22Rv1 (cell line): ENCODE data around the gene ATP8A1.
"Not testable (repeated sequence)": the region's sequence is repeated elsewhere in the genome, so short reads cannot be mapped to it uniquely, and the experiment has no call there.

Experiments
- H3K27ac ChIP-seq: fragments of 450-650 bp; 2 replicates; pipeline ENCODE4 v1.5.1; 2017
- ZFX ChIP-seq: fragments of 450-650 bp; IDR thresholded peaks from 2 replicates; pipeline ENCODE4 v1.6.1; 2017; ENCODE audit warnings: antibody characterized with exemption, borderline replicate concordance
- TF ChIP-seq, protein P1 (sequence below): fragments of 450-650 bp; IDR thresholded peaks from 2 replicates; pipeline ENCODE4 v1.5.1; 2017; ENCODE audit warnings: mild to moderate bottlenecking

ATP8A1 gene

DNA sequence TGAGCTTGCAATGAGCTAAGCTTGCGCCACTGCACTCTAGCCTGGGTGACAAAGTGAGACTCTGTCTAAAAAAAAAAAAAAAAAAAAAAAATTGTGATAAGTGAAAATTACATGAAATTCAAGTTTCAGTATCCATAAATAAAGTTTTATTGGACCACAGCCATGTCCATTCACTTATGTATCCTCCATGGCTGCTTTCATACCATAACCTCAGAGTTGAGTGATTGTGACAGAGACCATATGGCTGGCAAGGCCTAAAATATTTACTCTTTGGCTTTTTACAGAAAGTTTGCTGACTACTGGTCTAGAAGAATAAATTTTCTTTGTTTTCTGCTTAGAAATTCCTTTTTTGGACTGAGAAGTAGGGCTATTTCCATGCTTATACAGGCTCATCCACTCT lies 271.4 kb downstream of the ATP8A1 start:
- no peak overlapping the region for H3K27ac ChIP-seq
- TF ChIP-seq ZFX = no peak
- TF ChIP-seq, protein P1, sequence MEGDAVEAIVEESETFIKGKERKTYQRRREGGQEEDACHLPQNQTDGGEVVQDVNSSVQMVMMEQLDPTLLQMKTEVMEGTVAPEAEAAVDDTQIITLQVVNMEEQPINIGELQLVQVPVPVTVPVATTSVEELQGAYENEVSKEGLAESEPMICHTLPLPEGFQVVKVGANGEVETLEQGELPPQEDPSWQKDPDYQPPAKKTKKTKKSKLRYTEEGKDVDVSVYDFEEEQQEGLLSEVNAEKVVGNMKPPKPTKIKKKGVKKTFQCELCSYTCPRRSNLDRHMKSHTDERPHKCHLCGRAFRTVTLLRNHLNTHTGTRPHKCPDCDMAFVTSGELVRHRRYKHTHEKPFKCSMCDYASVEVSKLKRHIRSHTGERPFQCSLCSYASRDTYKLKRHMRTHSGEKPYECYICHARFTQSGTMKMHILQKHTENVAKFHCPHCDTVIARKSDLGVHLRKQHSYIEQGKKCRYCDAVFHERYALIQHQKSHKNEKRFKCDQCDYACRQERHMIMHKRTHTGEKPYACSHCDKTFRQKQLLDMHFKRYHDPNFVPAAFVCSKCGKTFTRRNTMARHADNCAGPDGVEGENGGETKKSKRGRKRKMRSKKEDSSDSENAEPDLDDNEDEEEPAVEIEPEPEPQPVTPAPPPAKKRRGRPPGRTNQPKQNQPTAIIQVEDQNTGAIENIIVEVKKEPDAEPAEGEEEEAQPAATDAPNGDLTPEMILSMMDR = no peak

DNA sequence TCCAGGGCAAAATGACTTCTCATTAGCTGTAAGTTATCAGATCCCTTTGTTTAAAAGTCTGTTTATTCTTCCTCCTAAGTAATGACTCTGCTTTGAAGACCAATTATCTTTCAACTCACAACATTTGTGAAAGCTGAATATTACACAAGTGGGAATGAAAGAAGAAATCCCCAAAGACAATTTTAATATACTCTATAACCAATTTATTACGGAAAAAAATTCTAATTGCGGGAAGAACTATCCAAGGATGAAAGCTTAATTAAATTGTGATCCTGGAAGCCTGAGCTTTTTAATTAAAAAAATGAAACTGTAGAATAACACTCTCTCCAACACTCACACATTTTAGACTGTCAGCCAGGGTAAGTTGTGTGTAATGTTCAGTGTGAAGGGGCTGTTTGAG lies 275.2 kb downstream of the ATP8A1 start:
- no peak overlapping the region for H3K27ac ChIP-seq
- no peak for TF ChIP-seq ZFX
- TF ChIP-seq, protein P1 = no peak

DNA sequence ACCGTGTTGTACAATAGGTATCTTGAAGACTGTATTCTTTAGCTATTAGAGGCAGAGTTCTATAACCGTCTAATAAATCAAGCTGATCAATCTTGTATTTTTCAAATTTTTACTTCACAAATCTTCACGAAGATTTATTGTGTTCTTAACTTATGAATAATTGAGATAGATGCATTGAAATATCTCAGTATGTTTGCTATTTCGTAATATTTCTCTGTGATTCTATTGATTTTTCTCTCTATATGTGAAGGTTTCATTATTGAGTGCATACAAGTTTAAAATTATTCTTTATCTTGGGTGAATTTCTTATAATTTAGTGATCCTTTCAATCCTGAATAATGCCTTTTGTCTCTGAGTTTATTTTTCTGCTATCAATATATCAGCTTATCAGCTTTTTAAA lies 279.4 kb downstream of the ATP8A1 start:
- H3K27ac ChIP-seq = no peak overlapping the region
- TF ChIP-seq, protein P1 = no peak
- no peak for TF ChIP-seq ZFX

DNA sequence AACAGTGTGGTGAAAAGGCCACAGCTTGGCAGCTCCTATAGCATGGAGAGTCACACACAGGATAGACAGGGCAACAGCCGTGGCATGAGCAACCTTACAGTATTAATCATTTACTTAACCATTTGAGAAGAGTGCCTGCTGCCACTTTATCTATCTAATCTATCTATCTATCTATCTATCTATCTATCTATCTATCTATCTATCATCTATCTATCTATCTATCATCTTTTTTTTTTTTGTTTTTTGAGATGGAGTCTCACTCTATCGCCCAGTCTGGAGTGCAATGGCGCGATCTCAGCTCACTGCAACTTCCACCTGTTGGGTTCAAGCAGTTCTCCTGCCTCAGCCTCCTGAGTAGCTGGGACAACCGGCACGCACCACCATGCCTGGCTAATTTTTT lies 284.6 kb downstream of the ATP8A1 start:
- H3K27ac ChIP-seq = not testable (repeated sequence)

DNA sequence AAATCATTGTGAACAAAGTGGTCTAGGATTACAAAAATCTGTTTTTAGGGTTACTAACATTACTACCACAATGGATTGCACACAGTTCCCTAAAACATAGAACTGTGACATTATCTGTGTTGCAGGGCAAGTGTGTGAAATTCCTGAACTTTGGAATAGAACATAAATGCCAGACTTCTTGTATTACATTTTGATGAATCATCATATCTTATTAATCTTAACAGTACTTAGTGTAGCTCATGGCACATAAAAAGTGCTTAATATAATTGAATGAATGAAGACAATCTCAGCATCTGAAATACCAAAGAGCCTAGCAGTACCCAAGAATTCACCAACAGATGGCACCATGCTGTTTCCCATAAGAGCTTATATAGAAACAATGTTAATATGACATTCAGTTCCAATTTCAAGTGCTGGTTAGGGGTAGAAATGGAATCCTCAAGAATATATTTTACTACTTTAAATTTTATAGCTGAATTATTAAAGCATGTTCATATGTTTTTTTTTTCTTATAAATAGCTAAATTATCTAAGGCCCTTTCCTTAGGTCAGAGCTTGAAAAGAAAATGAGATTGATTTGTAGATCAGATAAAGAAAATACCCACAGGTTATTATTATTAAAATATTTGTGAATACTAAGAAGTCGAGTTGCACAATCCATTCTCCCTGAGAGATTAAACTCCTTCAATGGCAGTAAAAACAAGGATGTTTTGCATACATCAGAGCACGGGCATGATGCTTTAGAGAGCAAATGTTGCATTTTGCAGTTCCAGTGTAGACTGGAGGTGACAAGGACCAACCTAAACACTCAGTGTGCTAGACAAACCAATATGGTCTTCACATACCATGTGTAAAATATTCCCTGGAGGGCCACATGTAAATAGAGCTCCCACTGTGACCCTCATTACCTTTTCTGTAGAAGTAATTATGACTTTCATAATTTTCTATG lies 285.3 kb downstream of the ATP8A1 start:
- TF ChIP-seq ZFX = no peak
- TF ChIP-seq, protein P1 = peak; percentile 81
- no peak overlapping the region for H3K27ac ChIP-seq

DNA sequence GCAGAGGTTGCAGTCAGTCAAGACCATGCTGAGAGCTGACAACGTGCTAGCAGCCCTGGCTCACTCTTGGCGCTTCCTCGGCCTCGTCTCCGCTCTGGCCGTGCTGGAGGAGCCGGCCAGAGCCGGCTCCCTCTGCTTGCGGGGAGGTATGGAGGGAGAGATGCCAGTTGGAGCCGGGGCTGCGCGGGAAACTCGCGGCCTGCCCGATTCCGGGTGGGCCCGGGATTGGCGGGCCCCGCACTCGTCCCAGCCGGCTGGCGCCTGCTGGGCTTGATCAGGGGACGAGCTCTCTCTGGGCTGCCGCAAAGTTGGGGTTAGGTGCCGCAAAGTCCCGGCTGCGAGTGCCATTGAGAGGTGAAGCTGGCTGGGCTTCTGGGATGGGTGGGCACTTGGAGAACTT lies 287.4 kb downstream of the ATP8A1 start:
- no peak for TF ChIP-seq ZFX
- TF ChIP-seq, protein P1 = no peak
- H3K27ac ChIP-seq = no peak overlapping the region

DNA sequence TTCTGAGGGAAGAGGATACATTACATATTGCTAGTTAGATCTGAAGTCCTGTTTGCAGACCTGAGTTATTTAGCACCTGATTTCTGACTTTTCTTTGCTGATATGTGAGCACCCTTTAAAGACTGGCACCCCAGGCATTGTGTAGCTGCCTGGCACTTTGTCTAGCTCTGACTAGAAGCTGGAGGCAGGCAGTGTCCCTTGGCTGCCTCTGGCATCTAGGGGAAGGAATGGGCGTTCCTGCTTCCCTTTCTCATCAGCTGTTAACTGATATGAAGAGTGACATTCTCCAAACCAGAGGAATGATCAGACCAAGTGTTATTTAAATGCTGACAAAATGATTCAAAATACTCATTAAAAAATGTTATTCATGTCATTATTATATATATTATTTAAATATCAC lies 289.9 kb downstream of the ATP8A1 start:
- H3K27ac ChIP-seq = no peak overlapping the region
- TF ChIP-seq, protein P1 = no peak
- TF ChIP-seq ZFX = no peak
